Transverse colon (tissue), 4 donors: ENCODE results near the gene MCUB.

Experiments used
- CTCF ChIP-seq, 5 experiments: fragments of 200-600 bp in 3 of 5; fragments of 450-650 bp in 2 of 5; sonication (generic) in 3 of 5; IDR thresholded peaks; 1 replicate in 2 of 5; 2 replicates in 3 of 5; pipeline ENCODE4 v1.5.1; 2016 to 2017; ENCODE audit warnings: antibody characterized with exemption in 5 of 5, inconsistent platforms in 3 of 5, mild to moderate bottlenecking in 2 of 5, moderate library complexity in 1 of 5
- POLR2A ChIP-seq: fragments of 450-650 bp; IDR thresholded peaks from one replicate; pipeline ENCODE4 v1.6.1; 2016; ENCODE audit warnings: antibody characterized with exemption, mild to moderate bottlenecking, moderate library complexity
- POLR2AphosphoS5 ChIP-seq, 3 donors: sonication (generic); formaldehyde crosslinking; IDR thresholded peaks; one replicate each; pipeline ENCODE4 v1.6.1; 2016; ENCODE audit warnings: antibody characterized with exemption in 3 of 3

GRCh38 chr4:109655396-109655795, 95.3 kb downstream of the MCUB start:
- no peak for TF ChIP-seq POLR2A
- TF ChIP-seq CTCF (IDR thresholded peaks at IDR 0.05): no peak
- TF ChIP-seq POLR2AphosphoS5 (IDR thresholded peaks at IDR 0.05): no peak
